Hepatocyte (in vitro differentiated cells): ENCODE measurements around the gene LHPP. TPM values are rescaled to one million over a fixed set of nuclear protein-coding genes. Genes with fewer than 3 reads are reported as not detected.

Experiments
- DNase-seq: peaks from one replicate; pipeline ENCODE4 v3.0.0-alpha.2; 2016; ENCODE audit warnings: low spot score
- H2AFZ ChIP-seq: fragments of 200-600 bp; sonication (generic); 2 replicates; pipeline ENCODE4 v1.6.0; 2016; ENCODE audit warnings: antibody characterized with exemption, mild to moderate bottlenecking
- H3K27ac ChIP-seq: fragments of 200-600 bp; sonication (generic); 2 replicates; pipeline ENCODE4 v1.5.1; 2016; ENCODE audit warnings: mild to moderate bottlenecking
- H3K27me3 ChIP-seq: fragments of 200-600 bp; sonication (generic); 2 replicates; pipeline ENCODE4 v1.6.1; 2016
- H3K36me3 ChIP-seq: fragments of 200-600 bp; sonication (generic); replicated peaks from 2 replicates; pipeline ENCODE4 v1.5.1; 2016; ENCODE audit warnings: low read depth; ENCODE audit not compliant: insufficient read depth
- H3K4me1 ChIP-seq: fragments of 200-600 bp; sonication (generic); 2 replicates; pipeline ENCODE4 v1.5.1; 2016; ENCODE audit warnings: mild to moderate bottlenecking, moderate library complexity; ENCODE audit not compliant: insufficient read depth
- H3K4me2 ChIP-seq: fragments of 200-600 bp; sonication (generic); 2 replicates; pipeline ENCODE4 v1.6.0; 2016
- H3K4me3 ChIP-seq: fragments of 200-600 bp; sonication (generic); 2 replicates; pipeline ENCODE4 v1.5.1; 2016; ENCODE audit warnings: mild to moderate bottlenecking
- H3K79me2 ChIP-seq: fragments of 200-600 bp; sonication (generic); 2 replicates; pipeline ENCODE4 v1.6.0; 2017; ENCODE audit warnings: mild to moderate bottlenecking
- H3K9me2 ChIP-seq: fragments of 200-600 bp; sonication (generic); replicated peaks from 2 replicates; pipeline ENCODE4 v1.6.0; 2017; ENCODE audit warnings: mild to moderate bottlenecking; ENCODE audit not compliant: insufficient read depth
- H3K9me3 ChIP-seq: fragments of 200-600 bp; sonication (generic); 2 replicates; pipeline ENCODE4 v1.5.1; 2016; ENCODE audit warnings: low read depth, mild to moderate bottlenecking
- H4K20me1 ChIP-seq: fragments of 200-600 bp; sonication (generic); 2 replicates; pipeline ENCODE4 v1.6.0; 2016; ENCODE audit warnings: mild to moderate bottlenecking; ENCODE audit not compliant: insufficient read depth, poor library complexity, severe bottlenecking
- CTCF ChIP-seq: fragments of 200-600 bp; sonication (generic); IDR thresholded peaks from 2 replicates; pipeline ENCODE4 v1.5.1; 2016; ENCODE audit warnings: antibody characterized with exemption, mild to moderate bottlenecking; ENCODE audit not compliant: poor library complexity
- EZH2 ChIP-seq: fragments of 200-600 bp; sonication (generic); IDR thresholded peaks from 2 replicates; pipeline ENCODE4 v1.6.1; 2016; ENCODE audit warnings: antibody characterized with exemption, mild to moderate bottlenecking, borderline replicate concordance
- EZH2phosphoT487 ChIP-seq: fragments of 200-600 bp; sonication (generic); IDR thresholded peaks from one replicate; pipeline ENCODE4 v1.6.1; 2018; ENCODE audit warnings: antibody characterized with exemption, mild to moderate bottlenecking, low read depth, moderate library complexity; ENCODE audit not compliant: unreplicated experiment, severe bottlenecking
- WGBS: methylation state at CpG from one replicate; pipeline ENCODE4 v1.1.6; 2016; ENCODE audit warnings: low lambda C conversion rate; ENCODE audit errors: missing lambda C conversion rate; 5-methylcytosine and 5-hydroxymethylcytosine counted together
- polyA plus RNA-seq: library from polyadenylated mRNA; unstranded; fragments of >200 nt; fragmentation: Nextera tagmentation; extraction: Ambion mirVana; gene quantifications from 2 replicates; pipeline ENCODE4 v1.2.1, GENCODE V29; 2016
- total RNA-seq: library from RNA; depleted of rRNA; stranded (reverse); fragments of >200 nt; gene quantifications from 2 replicates; pipeline ENCODE4 v1.2.3, GENCODE V29; 2014

LHPP gene
- total and polyA plus RNA-seq, 2 experiments from 2014 or later = 29.4 to 30.3 TPM

- H4K20me1 ChIP-seq = no peaks in the 10 kb centered on the region
- no peak overlapping the region for H3K4me2 ChIP-seq
- TF ChIP-seq EZH2phosphoT487 (no peak), EZH2 (no peak), CTCF (no peak)
- no peaks in the 10 kb centered on the region for H3K9me2 ChIP-seq
- H3K27ac ChIP-seq = no peak overlapping the region
- WGBS = 86% methylated on average over 6 of the region's 6 CpGs
- no peaks in the 10 kb centered on the region for H3K4me1 ChIP-seq
- DNase-seq = no peak
- H3K36me3 ChIP-seq = no peaks in the 10 kb centered on the region
- no peak overlapping the region for H3K4me3 ChIP-seq
- H2AFZ ChIP-seq = no peak overlapping the region
- no peaks in the 10 kb centered on the region for H3K9me3 ChIP-seq
- H3K27me3 ChIP-seq = no peaks in the 10 kb centered on the region
- H3K79me2 ChIP-seq = no peaks in the 10 kb centered on the region
Measured at GRCh38 chr10:124598196-124598595, 136.6 kb downstream of the LHPP start.

DNA sequence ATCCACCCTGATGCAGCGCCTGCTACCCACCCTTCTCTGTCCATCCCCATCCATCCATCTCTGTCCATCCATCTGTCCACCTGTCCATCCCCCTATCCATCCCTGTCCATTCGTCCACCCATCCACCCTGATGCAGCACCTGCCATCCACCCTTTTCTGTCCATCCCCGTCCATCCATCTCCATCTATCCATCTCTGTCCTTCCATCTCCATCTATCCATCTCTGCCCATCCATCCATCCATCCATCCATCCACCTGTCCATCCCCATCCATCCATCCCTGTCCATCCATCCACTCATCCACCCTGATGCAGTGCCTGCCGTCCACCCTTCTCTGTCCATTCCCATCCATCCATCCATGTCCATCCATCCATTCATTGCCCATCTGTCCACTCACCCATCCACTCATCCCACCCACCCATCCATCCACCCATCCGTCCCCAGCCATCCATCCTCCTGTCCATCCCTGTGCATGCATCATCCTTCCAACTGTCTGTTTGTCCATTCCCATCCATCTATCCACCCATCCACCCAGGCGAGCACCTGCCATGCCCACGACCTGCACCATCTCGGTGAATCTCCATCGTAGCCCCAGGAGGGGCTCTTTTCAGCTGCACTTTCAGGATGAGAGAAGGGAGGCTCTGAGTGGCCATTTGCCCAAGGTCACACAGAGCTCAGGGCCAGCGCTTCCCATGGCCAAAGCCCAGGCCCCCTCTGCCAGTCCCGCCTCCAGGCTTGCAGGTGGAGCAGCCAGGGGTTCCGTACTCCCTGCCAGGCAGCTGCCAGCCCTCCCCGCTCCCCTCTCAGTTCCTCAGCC is 137.4 kb downstream of the LHPP start:
- 98% methylated on average over 12 of the region's 13 CpGs for WGBS
- H3K27me3 ChIP-seq = no peaks in the 10 kb centered on the region
- H3K4me3 ChIP-seq = no peak overlapping the region
- no peaks in the 10 kb centered on the region for H3K9me2 ChIP-seq
- H3K36me3 ChIP-seq = no peaks in the 10 kb centered on the region
- H3K4me2 ChIP-seq = no peak overlapping the region
- H3K4me1 ChIP-seq = no peaks in the 10 kb centered on the region
- H3K27ac ChIP-seq = no peak overlapping the region
- no peaks in the 10 kb centered on the region for H3K9me3 ChIP-seq
- TF ChIP-seq EZH2 = no peak
- no peak for TF ChIP-seq CTCF
- no peak for TF ChIP-seq EZH2phosphoT487
- DNase-seq = no peak
- no peaks in the 10 kb centered on the region for H4K20me1 ChIP-seq
- H2AFZ ChIP-seq = no peak overlapping the region
- H3K79me2 ChIP-seq = no peaks in the 10 kb centered on the region

DNA sequence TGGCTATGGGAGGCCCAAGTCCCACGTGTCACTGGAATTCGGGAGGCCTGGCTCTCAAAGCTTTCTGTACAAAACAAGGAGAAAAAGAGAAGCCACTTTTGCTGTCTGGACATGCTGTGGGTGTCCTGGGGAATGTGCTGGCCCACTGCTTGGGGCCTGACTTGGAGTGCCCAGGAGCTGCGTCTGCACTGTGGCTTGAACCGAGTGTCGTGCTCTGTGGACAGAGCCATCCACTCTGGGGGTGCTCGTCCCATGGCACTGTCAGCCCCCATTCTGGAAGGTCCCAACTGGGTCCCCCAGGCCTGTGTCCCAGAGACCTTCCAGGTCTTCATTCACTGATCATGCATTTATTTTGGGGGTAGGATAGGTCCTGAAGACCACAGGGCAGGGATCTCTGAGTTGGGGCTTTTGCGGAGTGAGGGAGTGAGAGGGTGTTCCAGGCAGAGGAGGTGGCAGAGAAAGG is 138.0 kb downstream of the LHPP start:
- no peaks in the 10 kb centered on the region for H3K27me3 ChIP-seq
- H3K9me2 ChIP-seq = no peaks in the 10 kb centered on the region
- H3K36me3 ChIP-seq = no peaks in the 10 kb centered on the region
- no peaks in the 10 kb centered on the region for H3K79me2 ChIP-seq
- H2AFZ ChIP-seq = no peak overlapping the region
- no peak overlapping the region for H3K27ac ChIP-seq
- no peaks in the 10 kb centered on the region for H4K20me1 ChIP-seq
- WGBS = 86% methylated on average over 7 of the region's 7 CpGs
- H3K4me2 ChIP-seq = no peak overlapping the region
- no peak for DNase-seq
- TF ChIP-seq EZH2 (no peak), CTCF (no peak), EZH2phosphoT487 (no peak)
- H3K4me1 ChIP-seq = no peaks in the 10 kb centered on the region
- H3K9me3 ChIP-seq = no peaks in the 10 kb centered on the region
- no peak overlapping the region for H3K4me3 ChIP-seq
